ENCODE data around the gene LRRC8C.

LRRC8C gene

DNA sequence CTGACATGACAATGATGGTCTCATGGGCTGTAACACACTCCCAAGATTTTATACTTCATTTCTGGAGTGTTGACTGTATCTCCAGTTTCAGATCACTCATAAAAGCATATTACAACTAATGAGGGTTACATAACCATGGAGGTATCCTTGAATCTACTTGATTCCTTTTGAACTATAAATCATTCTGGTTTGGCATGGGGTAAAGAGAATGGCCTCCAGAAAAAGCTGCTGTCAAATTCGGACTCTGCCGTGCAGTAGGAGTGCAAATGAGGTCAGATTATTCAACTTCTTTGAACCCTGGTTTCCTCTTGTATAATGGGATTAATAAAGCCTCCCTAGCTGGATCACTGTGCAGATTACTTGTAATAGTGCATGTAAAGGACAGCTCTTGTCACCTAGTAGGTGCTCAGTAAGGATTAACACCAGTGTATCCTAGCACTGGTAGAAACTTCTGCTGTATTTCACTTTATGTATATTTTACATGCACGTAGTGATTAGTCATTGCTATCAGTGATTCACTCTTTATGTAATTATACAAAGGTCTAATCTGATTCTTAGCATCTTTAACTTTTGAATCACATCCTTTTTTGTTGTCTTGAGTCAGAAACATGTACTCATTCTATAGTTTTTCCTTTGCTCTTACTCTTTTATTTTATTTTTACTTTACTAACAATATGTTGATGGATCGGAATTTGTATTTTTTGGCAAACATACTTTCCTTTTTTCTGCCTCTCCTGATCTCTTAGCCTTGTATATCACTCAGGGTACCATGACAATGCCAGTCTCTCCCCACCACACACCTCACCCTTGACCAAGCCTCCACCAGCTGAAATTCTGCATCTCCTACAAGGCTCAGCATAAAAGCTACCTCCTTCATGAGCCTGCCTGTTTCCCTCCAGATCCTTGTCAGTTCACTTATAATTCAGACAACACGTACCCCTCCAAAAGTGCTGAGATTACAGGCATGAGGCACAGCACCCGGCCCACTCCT is 3.2 kb downstream of the LRRC8C start:
- no peak for DNase-seq

DNA sequence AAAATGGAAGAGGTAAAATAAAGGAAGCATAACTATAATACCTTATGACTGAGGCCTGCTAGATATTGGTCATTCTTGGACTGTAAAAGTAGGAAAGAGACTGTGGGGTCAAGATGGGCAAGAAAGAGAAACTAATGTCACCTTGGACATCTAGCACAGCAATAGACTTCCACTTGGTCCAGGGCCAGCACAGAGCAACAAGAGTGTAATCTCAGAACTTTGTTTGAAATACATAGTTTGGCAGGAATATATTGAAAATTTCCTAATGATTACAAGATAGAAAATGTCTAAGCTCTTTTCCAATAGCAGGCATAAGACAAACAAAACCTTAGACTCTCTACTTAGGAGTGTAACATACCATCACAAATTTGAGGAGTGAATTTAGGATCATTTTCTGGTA is 4.6 kb downstream of the LRRC8C start:
- DNase-seq: no peak

DNA sequence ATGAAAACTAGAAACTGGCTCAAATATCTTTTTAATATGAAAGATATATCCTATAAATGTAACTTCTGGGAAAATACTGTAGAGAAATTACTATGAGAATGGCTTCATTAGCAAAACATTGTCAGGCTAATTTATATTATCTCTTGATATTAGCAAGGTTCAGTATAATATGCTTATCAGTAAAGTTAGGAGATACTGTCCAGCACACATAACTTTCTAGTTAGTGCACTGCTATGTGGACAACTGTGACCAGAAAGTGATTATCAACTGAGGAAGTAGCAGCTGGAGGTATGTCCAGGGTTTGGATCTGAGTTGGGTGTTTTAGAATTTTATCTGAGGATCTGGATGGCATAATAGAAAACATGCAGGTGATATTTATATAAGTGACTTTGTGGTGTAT is 7.5 kb downstream of the LRRC8C start:
- DNase-seq: no peak

DNA sequence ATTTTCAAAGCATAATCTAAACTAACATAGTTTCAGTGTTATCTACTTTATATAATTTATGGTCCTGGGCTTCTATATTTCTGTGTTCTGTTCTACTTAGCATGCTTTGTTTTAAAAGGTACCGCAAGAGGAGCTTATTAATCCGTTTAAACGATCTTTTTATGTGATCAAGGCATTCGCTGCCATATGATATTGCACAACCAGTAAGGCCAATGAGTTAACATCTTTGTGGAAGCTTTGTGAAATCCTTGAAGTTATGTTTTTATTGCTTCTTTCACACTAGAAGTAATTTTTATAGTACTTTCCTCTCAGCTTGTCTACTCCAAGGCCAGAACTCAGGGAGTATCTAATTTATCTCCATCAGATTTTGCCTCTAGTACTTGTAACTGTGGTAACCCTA is 8.9 kb downstream of the LRRC8C start:
- no peak for DNase-seq

DNA sequence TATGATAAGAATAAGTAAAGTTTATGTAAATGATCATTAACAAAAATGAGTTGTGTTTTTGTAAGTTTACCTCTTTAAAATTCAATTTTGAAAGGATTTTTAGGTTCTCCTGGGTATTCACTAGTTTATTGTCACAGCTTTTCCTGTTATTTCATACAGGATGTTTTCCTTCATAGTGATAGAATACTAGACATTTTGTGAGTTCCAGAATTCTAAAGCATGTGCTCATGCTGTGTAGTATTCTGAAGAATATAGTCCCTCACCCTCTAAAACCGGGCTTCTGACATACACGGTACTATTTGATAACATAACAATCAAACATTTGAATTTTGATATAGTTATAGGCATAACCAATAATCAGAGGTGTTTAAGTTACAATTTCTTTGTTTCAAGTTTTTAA is 10.7 kb downstream of the LRRC8C start:
- DNase-seq: no peak

DNA sequence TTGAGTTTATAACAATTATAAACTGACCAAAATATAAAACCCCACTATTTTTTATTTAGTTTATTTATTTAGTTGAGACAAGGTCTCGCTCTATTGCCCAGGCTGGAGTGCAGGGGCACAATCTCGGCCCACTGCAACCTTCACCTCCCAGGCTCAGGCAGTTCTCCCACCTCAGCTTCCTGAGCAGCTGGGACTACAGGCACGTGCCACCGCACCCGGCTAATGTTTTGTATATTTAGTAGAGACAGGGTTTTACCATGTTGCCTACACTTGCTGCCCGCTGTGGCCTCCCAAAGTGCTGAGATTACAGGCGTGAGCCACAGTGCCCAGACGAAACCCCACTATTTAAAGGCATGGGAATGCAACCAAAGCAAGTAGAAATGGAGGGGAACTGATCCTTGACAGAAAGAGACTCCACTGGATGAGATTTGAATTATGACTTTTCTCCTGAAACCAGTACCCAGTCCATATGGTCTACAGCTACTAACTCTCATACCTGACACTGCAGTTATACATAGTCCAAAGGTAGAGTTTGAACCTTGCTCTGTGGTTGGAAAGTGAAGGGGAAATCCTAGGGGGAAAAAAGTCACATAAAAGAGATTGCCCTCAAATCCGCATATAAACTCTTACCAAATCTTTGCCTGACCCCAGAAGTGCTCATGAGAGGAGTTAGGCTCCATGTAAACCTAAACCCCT is 11.3 kb downstream of the LRRC8C start:
- DNase-seq: no peak

DNA sequence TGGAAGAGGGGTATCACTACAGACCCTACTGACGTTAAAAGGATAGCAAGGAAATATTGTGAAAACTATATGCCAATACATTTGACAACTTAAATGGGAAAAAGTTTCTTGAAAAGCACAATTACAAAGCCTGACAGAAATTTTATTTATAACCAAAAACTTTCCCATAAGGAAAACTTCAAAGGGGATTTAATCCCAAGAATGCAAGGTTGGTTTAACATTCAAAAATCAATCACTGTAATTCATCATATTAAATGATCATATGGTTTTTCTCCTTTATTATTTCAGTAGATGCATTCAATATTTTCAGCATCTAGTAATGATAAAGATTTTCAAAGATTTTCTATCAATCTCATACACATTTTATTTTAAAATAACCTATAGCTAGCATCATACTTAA is 13.3 kb downstream of the LRRC8C start:
- no peak for DNase-seq

DNA sequence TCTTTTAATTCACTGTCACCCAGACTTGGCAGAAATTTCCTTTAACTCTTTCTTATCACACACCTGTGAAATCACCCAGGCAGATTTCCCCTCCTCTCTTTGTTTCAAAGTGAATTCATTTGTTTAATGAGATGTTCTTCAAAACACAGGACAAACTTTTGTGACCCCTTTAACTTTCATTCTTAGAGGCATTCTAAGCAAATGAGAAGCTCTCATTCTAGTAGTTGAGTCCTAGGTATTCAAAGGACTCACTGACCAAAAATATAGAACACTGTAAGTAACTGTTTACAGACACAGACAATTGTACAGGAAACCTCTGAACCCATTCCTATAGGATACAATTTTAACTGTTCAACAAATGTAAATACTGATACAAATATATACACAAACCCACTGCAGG is 16.9 kb downstream of the LRRC8C start:
- DNase-seq: no peak

DNA sequence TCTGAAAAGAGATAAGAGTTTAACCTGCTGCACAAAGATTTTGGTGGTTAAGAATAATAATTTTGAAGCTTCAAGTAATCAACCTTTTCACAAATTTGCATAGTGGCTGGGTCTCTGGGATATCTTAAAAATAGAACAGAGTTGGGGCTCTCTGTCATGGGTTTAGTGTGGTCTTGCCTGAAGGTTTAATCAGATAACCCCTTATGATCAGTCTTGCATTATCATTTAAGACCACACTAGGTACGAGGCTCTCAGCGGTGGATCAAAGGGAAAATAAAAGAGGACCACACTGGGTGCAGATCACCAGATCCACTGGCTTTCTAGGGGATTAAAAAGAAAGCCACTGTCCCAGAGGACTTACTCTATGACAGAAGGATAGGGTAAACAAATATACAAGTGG is 19.5 kb downstream of the LRRC8C start:
- no peak for DNase-seq

DNA sequence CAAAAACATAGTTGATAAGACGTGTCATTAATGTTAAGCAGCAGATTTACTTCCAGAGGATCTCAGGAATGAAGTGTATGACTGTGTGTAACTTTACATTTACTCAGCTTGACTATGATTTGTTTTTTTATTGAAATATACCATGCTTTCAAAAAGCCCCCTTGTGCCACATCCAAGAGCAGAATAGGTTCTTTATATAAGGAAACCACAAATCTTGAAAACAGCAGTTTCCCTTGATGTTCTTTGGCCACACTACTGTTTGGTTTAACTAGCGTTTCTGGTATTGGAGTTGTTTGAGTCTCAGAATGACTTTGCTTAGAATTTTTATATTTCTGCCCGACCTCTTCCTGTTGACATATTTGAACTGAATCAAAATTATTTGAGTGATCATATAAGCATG is 25.0 kb downstream of the LRRC8C start:
- peak; percentile 81 for DNase-seq

DNA sequence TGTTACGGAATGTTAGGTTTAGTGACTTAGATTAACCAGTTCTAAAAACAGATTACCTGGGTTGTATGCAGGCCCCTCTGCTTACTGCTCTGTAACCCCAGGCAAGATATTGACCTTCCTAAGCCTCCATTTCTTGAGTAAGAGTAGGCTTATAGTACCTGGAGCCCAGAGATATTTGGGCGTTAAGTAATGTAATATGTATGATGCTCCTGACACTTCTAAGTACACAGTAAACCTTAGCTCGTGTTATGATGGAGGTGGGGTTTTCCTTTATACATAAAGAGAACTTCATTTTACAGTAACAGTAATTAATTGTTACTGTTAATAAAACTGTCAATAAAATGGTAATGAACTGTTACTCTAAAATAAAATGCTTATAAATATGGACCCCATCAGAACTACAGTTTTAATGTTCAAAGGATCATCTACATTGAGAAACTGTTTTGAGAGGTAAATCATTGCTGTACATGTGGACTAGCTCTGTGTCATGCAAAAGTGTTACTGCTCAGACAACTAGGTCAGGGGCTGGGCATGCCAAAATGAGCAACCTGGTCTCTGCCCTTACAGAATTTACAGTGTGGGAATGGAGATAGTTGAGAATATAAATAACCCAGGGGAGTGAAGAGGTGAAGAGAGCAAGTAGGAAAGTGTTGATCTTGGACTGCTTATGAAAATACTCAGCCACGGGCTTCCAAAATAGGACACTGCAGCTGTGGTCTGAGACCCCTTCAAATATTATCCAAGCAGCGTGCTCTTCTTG is 26.6 kb downstream of the LRRC8C start:
- peak; percentile 43 for DNase-seq

DNA sequence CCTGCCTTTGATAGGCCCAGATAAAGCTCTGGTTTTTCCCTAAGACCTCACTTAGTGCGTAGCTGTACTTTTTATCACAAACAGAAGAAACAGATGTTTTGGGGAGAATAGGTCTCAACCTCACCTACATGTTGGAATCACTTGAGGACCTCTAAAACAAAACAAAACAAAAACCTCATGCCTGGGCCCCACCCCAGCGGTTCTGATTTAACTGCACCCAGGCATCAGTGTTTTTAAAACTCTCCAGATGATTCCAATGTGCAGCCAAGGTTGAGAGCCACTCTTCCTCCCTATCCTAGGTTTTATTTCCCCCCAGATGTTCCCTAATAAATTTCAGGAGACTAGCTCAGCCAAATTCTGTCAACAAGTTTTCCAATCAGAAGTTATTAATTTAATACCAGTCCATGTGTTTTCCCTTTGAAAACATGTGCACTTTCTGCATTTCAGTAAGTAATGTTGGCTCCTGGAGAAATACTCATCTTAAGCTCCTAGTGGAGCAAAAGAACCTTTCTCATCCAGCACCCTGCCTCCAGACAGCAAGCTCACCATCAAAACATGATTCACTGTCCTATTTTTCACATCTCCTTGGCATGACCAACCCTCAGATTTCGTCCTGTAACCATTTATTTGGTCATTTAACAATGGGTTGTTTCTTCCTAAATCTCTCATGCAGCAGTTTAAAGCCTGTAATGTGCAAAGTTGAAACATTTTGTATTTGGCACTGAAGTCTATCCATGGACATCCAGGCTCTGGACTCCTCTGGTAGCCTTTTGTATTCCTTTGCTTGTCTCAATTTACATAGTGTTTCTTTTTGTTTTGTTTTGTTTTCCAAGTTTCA is 27.5 kb downstream of the LRRC8C start:
- peak; percentile 43 for DNase-seq

DNA sequence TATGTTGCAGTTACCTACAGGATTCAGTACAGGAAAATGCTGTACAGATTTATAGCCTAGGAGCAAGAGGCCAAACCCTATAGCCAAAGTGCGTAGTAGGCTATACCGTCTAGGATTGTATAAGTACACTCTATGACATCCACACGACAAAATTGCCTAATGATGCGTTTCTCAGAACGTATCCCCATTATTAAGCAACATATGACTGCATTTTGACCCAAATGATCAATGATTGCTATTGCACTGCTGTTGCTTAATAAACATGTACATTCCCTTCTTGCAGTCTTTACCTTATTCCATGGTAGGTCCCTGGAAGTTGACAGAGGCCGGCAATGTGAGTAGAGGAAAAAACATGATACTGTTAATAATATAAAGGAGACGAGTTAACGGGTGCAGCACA is 33.0 kb downstream of the LRRC8C start:
- no peak for DNase-seq

DNA sequence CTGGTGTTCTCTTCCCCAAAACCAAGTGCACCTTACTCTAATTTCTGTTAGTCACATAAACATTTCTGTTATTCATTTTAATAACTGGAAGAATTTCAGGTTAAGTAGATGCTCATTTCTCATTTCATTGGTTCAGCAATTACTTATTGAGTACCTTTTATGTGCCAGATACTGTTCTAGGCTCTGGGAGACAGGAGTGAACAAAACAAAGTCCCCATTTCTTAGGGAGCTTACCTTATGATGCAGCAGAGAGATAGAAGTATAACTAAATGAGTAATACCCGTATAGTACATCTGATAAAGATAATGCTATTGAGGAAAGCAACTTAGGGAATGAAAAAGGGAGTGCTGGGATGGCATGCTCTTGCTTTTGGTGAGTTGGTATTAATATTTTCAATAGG is 33.7 kb downstream of the LRRC8C start:
- no peak for DNase-seq

DNA sequence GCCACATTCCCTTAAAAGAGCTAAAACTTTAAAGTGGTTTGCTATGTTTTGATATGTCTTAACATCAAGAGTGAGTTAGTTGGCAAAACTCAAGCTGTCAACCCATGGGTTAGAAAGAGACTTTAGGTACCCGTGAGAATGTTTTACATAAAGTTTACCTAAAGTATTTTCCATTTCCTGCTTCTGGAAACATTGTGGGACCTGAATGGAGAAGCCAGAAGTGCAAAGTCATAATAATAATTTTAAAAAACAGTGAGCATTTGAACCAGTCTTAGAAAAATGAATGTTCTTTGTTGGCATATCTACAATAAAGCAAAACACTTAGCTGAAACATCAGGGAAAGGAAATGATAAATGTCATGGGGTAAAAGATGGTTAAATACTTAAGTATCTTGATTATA is 34.8 kb downstream of the LRRC8C start:
- no peak for DNase-seq

DNA sequence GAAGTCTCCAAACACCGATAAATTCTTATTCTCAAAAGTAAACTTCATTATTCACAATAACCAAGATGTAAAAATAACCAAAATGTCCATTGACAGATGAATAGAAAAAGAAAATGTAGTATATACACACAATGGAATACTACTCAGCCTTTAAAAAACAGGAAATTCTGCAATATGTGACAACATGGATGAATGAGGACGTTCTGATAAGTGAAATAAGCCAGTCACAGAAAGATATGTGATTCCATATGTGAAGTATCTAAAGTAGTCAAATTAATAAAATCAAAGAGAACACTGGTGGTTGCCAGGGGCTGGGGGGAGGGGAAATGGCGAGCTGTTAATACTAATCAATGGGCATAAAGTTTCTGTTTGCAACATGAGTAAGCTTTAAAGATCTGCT is 36.0 kb downstream of the LRRC8C start:
- no peak for DNase-seq

DNA sequence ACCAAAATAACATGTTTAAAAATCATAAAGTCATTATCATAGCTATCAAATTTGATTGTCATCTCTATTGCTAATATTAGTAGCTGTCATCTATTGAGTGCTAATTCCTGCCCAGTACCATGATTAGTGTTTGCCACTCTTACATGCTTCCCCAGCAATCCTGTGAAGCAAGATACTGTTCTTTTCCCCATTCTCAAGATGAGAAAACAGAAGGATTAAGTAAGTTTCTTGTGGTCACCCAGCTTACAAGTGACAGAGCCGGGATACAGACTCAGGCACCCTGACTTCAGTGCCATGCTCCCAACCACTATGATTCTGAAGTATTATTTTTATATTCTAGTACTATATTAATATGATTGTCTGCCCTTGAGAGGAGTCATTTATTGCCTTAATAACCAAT is 36.5 kb downstream of the LRRC8C start:
- no peak for DNase-seq

DNA sequence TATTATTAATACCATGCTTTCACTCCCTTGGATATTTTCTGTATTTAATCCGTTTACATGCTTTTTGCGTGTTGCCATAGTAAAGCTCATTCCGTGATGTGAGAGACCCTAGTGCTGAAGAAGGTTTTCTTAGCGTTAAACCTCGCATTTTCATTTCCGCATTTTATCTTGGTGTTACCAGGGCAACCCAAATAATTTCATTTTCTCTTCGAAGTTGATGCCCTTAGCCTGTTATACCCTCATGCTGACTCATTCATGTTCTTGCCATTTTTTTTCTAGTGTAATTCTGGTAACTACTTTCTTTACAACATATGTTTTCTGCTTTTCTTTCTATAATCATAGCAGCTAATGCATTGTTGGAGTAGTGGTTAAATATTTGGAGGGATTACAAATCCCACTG is 37.2 kb downstream of the LRRC8C start:
- peak; percentile 83 for DNase-seq

DNA sequence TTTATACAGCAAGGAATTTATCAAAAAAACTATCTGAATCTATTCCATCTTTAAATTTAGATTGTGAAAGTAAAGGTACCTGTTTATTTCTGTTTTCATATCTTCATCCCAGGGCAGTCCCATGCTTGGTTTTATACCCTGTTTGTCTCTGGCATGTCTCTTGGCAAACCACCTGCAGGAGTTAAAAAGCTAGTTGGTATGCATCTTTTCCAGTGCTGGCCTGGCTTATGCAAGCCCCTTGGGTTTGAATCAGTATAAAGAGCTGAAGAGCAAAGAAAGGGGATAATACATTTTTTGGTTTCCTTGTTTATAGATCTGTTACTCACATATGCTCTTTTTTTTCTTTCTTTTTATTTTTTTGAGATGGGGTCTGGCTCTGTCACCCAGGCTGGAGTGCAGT is 37.8 kb downstream of the LRRC8C start:
- DNase-seq: no peak

DNA sequence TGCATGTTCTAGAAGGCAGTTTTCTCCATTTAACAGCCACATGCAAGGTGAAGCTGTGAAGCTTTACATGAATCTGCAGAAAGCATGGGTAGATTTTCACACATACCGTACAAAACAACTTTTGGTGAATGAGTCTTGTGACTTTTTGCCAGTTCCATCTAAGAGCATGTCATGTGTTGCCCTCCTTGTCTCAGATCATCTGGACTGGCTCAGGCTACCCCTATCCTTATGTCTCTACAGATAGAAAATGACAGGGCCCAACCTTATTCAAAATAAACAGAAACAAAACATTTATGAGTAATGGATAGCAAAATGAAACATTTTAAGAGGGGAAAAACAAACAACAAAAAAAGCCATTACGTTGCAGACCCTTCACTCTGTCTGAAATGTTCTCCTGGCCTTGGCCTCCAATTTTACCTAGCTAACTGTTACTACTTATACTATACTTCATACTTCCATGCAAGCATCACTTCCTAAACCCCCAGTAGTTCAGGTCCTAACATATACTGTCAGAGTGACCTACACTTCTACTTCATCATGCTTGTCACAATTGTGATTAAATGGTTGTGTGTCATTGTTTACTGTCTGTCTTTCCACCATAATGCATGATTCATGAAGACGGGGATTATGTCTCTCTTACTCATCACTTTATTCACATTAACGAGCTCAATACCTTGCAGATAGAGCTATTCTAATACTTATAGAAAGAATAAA is 39.0 kb downstream of the LRRC8C start:
- DNase-seq: no peak

DNA sequence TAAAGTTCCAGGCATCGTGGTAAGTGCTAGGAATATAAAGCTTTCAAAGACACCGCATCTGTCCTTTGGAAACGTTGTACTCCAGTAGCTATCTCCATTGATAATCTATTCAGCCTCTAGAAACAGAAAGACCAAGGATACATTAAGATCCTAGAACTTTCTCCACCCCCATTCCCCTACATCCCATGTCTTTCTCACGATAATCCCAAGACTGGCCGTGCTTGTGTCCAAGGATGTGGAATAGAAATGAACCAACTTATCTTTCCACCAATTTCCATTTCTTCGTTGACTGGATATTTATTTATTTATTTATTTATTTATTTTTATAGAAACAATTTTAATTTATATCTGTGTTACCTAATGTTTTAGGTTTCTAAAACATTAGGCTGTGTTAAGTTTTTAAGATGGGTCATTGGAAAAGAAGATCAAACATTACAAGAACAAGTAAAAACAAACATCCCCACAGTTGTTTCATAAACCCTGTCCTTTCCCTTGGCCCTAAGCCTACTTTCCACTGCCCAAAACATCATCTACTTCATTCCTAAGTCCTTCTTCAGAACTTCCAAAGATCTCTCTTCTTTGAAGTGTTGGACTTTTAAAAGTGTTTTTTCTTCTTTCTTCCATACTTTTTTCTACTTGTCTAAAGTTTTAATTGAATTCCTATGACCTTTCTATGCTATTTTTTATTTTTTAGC is 39.7 kb downstream of the LRRC8C start:
- DNase-seq: no peak

Data from CD4-positive, alpha-beta T cell treated with Interleukin-10 for 1 hour (primary cell).